GM13976 (cell line): Measurements from ENCODE around the gene PLLP.

ENCODE experiments used
- DNase-seq: peaks from one replicate; pipeline ENCODE4 v3.0.0; 2012; ENCODE audit warnings: low spot score
- in situ Hi-C: fragments of 300-500 bp; cut with MboI; formaldehyde crosslinking; loops from one replicate; pipeline ENCODE4 v1.12.0; 2022; ENCODE audit warnings: low sequenced_read_pairs, mixed read lengths, inconsistent platforms; ENCODE audit not compliant: unreplicated experiment
- TF ChIP-seq, protein P1 (sequence below): IDR thresholded peaks from 2 replicates; pipeline ENCODE4 v1.5.1; 2012; ENCODE audit warnings: borderline replicate concordance, mild to moderate bottlenecking; ENCODE audit not compliant: insufficient read depth; ENCODE audit errors: extremely low read depth, missing control alignments, control extremely low read depth

The PLLP gene

DNA sequence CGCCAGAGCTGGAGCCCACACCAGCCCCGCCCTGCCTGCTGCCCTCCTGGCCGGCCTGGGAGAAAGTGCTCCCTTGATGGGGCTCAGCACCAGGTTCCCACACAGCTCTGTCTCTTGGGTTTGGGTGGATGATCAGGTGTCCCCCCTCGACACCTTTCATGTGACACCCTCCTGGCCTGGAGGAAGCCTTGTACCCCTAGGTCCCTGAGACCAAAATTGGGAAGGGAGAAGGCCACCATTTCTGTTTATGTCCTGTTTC is 19.4 kb upstream of the PLLP start:
- in situ Hi-C loops = loop anchor here (5.0 kb wide), 1 partner anchor 113 kb away; no protein-coding TSS in a partner anchor
- no peak for DNase-seq
- TF ChIP-seq, protein P1, sequence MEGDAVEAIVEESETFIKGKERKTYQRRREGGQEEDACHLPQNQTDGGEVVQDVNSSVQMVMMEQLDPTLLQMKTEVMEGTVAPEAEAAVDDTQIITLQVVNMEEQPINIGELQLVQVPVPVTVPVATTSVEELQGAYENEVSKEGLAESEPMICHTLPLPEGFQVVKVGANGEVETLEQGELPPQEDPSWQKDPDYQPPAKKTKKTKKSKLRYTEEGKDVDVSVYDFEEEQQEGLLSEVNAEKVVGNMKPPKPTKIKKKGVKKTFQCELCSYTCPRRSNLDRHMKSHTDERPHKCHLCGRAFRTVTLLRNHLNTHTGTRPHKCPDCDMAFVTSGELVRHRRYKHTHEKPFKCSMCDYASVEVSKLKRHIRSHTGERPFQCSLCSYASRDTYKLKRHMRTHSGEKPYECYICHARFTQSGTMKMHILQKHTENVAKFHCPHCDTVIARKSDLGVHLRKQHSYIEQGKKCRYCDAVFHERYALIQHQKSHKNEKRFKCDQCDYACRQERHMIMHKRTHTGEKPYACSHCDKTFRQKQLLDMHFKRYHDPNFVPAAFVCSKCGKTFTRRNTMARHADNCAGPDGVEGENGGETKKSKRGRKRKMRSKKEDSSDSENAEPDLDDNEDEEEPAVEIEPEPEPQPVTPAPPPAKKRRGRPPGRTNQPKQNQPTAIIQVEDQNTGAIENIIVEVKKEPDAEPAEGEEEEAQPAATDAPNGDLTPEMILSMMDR = no peak

GRCh38 chr16:57303021-57303909 is 18.8 kb upstream of the PLLP start:
- TF ChIP-seq, protein P1 = no peak
- in situ Hi-C loops = loop anchor here (5.0 kb wide), 1 partner anchor 114 kb away; no protein-coding TSS in a partner anchor

DNA sequence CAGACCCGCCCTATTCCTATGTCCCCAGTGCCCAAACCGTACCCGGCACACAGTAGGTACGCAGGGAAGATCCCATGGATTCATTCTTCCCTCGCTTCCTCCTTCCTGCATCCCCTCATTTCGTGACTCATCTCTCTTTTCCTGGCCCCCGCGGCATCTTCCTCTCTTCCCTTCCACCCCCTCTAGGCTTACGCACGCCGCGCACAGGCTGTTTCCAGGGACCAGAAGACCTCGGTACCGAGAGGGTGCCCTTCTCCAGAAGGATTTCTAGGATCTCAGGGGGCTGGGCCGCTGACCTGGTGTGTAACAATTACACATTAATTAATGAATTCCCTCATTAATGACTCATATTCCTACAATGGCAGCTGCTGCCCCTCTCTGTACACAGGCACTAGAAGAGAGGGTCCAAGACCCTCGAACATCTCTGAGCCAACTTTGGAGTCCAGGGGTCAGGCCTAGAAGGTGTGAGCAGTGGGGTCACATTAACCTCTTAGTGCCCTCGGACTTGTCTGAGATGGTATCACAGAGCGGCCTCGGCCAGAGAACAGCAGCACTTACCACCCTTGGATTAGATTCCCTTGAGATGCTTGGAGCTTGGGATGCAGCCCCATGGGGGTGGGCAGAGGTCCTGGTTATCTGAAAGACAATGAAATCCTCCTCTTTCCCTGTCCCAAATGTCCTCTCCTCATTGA is 16.8 kb upstream of the PLLP start:
- DNase-seq = no peak
- TF ChIP-seq, protein P1 = no peak
- in situ Hi-C loops = loop anchor here (5.0 kb wide), 1 partner anchor 116 kb away; no protein-coding TSS in a partner anchor

More at GRCh38 chr16:57303021-57303909, 18.8 kb upstream of the PLLP start:
- DNase-seq = no peak

GRCh38 chr16:57300387-57301125 is 16.1 kb upstream of the PLLP start:
- in situ Hi-C loops = loop anchor here (5.0 kb wide), 1 partner anchor 117 kb away; no protein-coding TSS in a partner anchor
- DNase-seq = peak; percentile 94
- TF ChIP-seq, protein P1 = peak; percentile 91

DNA sequence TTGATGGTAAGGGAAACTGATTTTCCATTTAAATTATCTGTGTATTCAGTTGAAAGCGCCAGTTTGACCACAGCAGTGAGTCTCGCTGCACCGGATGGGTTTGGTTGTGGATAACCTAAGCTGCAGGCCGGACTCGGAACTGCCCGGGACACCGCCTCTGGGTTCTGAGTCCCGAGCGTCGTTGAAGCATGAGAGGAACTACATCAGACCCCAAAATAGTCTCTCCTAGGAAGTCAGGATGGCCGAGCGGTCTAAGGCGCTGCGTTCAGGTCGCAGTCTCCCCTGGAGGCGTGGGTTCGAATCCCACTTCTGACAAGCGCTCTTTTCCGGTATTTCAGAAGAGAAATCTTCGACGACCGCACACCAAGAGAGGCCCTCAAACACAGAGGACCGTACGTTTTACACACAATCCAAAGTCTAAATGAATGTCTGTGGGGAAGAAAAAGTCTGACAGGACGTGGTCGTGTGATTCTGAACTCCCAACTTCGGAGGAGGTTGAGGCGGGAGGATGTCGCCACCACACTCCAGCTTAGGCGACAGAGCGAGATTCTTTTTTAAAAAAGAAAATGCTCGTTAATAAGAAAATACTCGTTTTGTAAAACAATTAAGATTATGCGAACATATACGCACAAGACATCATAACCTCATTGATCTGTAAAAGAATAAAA is 15.4 kb upstream of the PLLP start:
- peak; percentile 77 for DNase-seq
- in situ Hi-C loops = loop anchor here (5.0 to 10.0 kb wide), 2 partner anchors 117 to 215 kb away; no protein-coding TSS in a partner anchor
- TF ChIP-seq, protein P1 = no peak
